NCI-H1930 (cell line): ENCODE data around the gene SLC35F3.

Experiments
- DNase-seq, 2 experiments: peaks; one replicate each; lab custom pipeline; 2025; lab: John Stamatoyannopoulos, UW

SLC35F3 gene

GRCh38 chr1:233972951-233973635 lies 68.6 kb downstream of the SLC35F3 start:
- no peak for DNase-seq

- no peak for DNase-seq
Observed at GRCh38 chr1:233975486-233975885, 71.0 kb downstream of the SLC35F3 start.

GRCh38 chr1:233981042-233981675 lies 76.7 kb downstream of the SLC35F3 start:
- DNase-seq: no peak

GRCh38 chr1:233982827-233983518 lies 78.5 kb downstream of the SLC35F3 start:
- DNase-seq: no peak

- no peak for DNase-seq
Observed at GRCh38 chr1:233983811-233984210, 79.3 kb downstream of the SLC35F3 start.

GRCh38 chr1:233988963-233989696 lies 84.7 kb downstream of the SLC35F3 start:
- DNase-seq: no peak

- DNase-seq: no peak
Observed at GRCh38 chr1:233990486-233990885, 86.0 kb downstream of the SLC35F3 start.

- DNase-seq: no peak
Observed at GRCh38 chr1:233993651-233994050, 89.2 kb downstream of the SLC35F3 start.

- no peak for DNase-seq
Observed at GRCh38 chr1:233994112-233994511, 89.6 kb downstream of the SLC35F3 start.

- no peak for DNase-seq
Observed at GRCh38 chr1:233998456-233998855, 94.0 kb downstream of the SLC35F3 start.

GRCh38 chr1:233998891-233999290 lies 94.4 kb downstream of the SLC35F3 start:
- no peak for DNase-seq

GRCh38 chr1:234000557-234001041 lies 96.1 kb downstream of the SLC35F3 start:
- DNase-seq: no peak

- DNase-seq: no peak
Observed at GRCh38 chr1:234001817-234002216, 97.3 kb downstream of the SLC35F3 start.

GRCh38 chr1:234004591-234004990 lies 100.1 kb downstream of the SLC35F3 start:
- DNase-seq: no peak

- no peak for DNase-seq
Observed at GRCh38 chr1:234007684-234008083, 103.2 kb downstream of the SLC35F3 start.

- DNase-seq: no peak
Observed at GRCh38 chr1:234008591-234008990, 104.1 kb downstream of the SLC35F3 start.

- no peak for DNase-seq
Observed at GRCh38 chr1:234009668-234010067, 105.2 kb downstream of the SLC35F3 start.

- DNase-seq: no peak
Observed at GRCh38 chr1:234014208-234014607, 109.7 kb downstream of the SLC35F3 start.

- no peak for DNase-seq
Observed at GRCh38 chr1:234018816-234019215, 114.3 kb downstream of the SLC35F3 start.

- no peak for DNase-seq
Observed at GRCh38 chr1:234019387-234019786, 114.9 kb downstream of the SLC35F3 start.

GRCh38 chr1:234022302-234022701 lies 117.8 kb downstream of the SLC35F3 start:
- DNase-seq: no peak

GRCh38 chr1:234039603-234040002 lies 135.1 kb downstream of the SLC35F3 start:
- DNase-seq: no peak
